Measurements from ENCODE around the gene RUFY4.
"Not testable (repeated sequence)": the region's sequence is repeated elsewhere in the genome, so short reads cannot be mapped to it uniquely, and the experiment has no call there.

The RUFY4 gene

DNA sequence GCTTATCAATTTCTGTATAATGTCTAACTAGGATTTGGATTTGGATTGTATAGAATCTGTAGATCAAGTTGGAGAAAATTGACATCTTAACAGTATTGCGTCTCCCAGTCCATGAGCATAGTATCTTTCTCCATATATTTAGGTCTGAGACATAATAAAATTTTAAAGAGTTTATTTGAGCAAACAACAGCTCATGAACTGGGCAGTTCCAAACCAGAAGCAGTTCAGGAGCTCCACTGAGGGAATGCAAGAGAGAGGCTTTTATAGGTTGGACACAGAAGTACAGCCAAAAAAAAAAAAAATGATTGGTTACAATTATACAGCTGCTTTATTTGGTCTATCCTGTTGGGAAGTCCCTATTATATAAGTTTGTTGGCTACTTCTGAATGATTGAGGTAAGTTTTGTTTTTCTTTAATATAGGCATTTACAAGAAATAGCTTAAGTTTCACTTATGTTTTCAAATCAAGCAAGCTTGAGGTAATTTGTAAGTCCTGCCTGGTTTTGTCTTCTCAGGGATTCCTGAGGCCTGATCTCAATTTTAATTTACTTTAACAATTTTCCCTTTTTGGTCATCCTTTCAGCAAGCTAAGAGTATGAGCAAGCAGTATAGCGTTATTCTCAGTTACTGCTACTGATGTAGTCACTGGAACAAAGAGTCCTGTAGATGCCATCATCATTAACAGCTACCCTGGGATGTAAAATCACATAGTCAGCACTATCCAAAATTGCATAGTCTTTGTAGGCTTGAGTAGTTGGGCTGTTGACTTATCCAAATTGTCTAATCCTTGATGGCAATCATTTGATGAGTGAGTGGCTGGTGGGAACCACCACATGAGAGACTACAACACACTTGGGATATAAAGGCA, 27.5 kb upstream of the RUFY4 start:
- H3K4me2 ChIP-seq (ENCODE audit: low read length): no peak overlapping the region
- no peak overlapping the region for H2AFZ ChIP-seq (ENCODE audit: low read depth, low read length)
- H3K27me3 ChIP-seq (ENCODE audit: low read depth, low read length): no peaks in the 10 kb centered on the region
- no peak for TF ChIP-seq EZH2phosphoT487 (IDR thresholded peaks at IDR 0.05; ENCODE audit: low read depth)
- TF ChIP-seq, protein P1, sequence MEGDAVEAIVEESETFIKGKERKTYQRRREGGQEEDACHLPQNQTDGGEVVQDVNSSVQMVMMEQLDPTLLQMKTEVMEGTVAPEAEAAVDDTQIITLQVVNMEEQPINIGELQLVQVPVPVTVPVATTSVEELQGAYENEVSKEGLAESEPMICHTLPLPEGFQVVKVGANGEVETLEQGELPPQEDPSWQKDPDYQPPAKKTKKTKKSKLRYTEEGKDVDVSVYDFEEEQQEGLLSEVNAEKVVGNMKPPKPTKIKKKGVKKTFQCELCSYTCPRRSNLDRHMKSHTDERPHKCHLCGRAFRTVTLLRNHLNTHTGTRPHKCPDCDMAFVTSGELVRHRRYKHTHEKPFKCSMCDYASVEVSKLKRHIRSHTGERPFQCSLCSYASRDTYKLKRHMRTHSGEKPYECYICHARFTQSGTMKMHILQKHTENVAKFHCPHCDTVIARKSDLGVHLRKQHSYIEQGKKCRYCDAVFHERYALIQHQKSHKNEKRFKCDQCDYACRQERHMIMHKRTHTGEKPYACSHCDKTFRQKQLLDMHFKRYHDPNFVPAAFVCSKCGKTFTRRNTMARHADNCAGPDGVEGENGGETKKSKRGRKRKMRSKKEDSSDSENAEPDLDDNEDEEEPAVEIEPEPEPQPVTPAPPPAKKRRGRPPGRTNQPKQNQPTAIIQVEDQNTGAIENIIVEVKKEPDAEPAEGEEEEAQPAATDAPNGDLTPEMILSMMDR (IDR thresholded peaks at IDR 0.05; ENCODE audit: low read depth, low read length): no peak
- H3K27ac ChIP-seq (ENCODE audit: low read length): no peak overlapping the region
- H3K36me3 ChIP-seq (replicated peaks; ENCODE audit: low read depth, low read length): no peaks in the 10 kb centered on the region
- H3K4me3 ChIP-seq (ENCODE audit: low read length): no peak overlapping the region
- H3K9ac ChIP-seq (ENCODE audit: low read length): no peak overlapping the region
- H4K20me1 ChIP-seq (ENCODE audit: insufficient read depth, low read length): no peaks in the 10 kb centered on the region
- no peaks in the 10 kb centered on the region for H3K79me2 ChIP-seq (ENCODE audit: low read length)
- peaks cover 10% of the 10 kb centered on the region for H3K4me1 ChIP-seq (ENCODE audit: low read length)
- H3K9me3 ChIP-seq (ENCODE audit: insufficient read depth, low read length): no peaks in the 10 kb centered on the region

DNA sequence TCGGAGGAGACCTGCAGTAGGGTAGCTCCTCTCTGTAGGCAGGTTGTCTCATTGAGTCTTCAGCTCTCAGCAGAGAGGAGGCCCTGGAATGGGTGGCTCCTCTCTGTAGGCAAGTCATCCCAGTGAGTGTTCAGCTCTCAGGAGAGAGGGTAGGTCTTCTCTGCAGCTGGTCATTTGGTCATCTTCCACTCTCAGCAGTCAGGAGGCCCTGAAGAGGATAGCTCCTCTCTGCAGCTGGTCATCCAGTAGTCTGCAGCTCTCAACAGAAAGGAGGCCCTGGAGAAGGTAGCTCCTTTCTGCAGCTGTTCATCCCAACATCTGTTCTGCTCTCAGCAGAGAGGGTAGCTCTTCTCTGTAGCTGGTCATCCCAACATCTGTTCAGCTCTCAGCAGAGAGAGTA, 26.0 kb upstream of the RUFY4 start:
- no peaks in the 10 kb centered on the region for H4K20me1 ChIP-seq (ENCODE audit: insufficient read depth, low read length)
- H3K4me3 ChIP-seq (ENCODE audit: low read length): no peak overlapping the region
- H3K4me2 ChIP-seq (ENCODE audit: low read length): no peak overlapping the region

DNA sequence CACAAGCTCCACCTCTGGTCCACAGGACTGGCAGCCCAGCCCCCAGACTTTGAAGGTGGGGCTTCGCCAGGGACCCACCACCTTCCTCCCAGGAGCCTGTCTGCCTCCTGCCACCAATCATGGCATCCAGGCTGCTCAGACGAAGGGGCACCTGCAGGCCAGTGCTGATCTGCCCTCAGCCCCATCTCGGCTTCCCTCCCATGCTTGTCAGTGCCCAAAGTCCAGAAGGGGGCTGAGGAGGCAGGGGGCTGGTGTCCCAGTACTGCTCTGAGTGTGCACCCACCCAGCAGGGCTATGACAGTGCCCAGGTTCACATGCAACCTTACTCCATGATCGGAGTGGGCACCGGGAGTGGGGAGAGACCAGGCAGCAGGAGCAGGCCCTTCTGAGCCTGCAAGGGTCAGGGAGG, 25.3 kb upstream of the RUFY4 start:
- H3K27ac ChIP-seq (ENCODE audit: low read length): no peak overlapping the region
- TF ChIP-seq, protein P1 (IDR thresholded peaks at IDR 0.05; ENCODE audit: low read depth, low read length): no peak
- TF ChIP-seq EZH2phosphoT487 (IDR thresholded peaks at IDR 0.05; ENCODE audit: low read depth): no peak
- no peak overlapping the region for H3K9ac ChIP-seq (ENCODE audit: low read length)
- H3K27me3 ChIP-seq (ENCODE audit: low read depth, low read length): no peaks in the 10 kb centered on the region
- H3K36me3 ChIP-seq (replicated peaks; ENCODE audit: low read depth, low read length): no peaks in the 10 kb centered on the region
- H3K4me2 ChIP-seq (ENCODE audit: low read length): no peak overlapping the region
- no peak overlapping the region for H3K4me3 ChIP-seq (ENCODE audit: low read length)
- H2AFZ ChIP-seq (ENCODE audit: low read depth, low read length): no peak overlapping the region
- peaks cover 25% of the 10 kb centered on the region for H3K4me1 ChIP-seq (ENCODE audit: low read length)
- H3K79me2 ChIP-seq (ENCODE audit: low read length): no peaks in the 10 kb centered on the region
- H3K9me3 ChIP-seq (ENCODE audit: insufficient read depth, low read length): no peaks in the 10 kb centered on the region
- no peaks in the 10 kb centered on the region for H4K20me1 ChIP-seq (ENCODE audit: insufficient read depth, low read length)

More for the DNA sequence above, 26.0 kb upstream of the RUFY4 start:
- H3K27me3 ChIP-seq (ENCODE audit: low read depth, low read length): no peaks in the 10 kb centered on the region
- no peaks in the 10 kb centered on the region for H3K36me3 ChIP-seq (replicated peaks; ENCODE audit: low read depth, low read length)
- no peak overlapping the region for H3K27ac ChIP-seq (ENCODE audit: low read length)
- H3K9ac ChIP-seq (ENCODE audit: low read length): no peak overlapping the region
- no peak overlapping the region for H2AFZ ChIP-seq (ENCODE audit: low read depth, low read length)
- H3K4me1 ChIP-seq (ENCODE audit: low read length): peaks cover 25% of the 10 kb centered on the region
- H3K9me3 ChIP-seq (ENCODE audit: insufficient read depth, low read length): no peaks in the 10 kb centered on the region
- H3K79me2 ChIP-seq (ENCODE audit: low read length): no peaks in the 10 kb centered on the region
- TF ChIP-seq, protein P1 (IDR thresholded peaks at IDR 0.05; ENCODE audit: low read depth, low read length): no peak
- TF ChIP-seq EZH2phosphoT487 (IDR thresholded peaks at IDR 0.05; ENCODE audit: low read depth): no peak

DNA sequence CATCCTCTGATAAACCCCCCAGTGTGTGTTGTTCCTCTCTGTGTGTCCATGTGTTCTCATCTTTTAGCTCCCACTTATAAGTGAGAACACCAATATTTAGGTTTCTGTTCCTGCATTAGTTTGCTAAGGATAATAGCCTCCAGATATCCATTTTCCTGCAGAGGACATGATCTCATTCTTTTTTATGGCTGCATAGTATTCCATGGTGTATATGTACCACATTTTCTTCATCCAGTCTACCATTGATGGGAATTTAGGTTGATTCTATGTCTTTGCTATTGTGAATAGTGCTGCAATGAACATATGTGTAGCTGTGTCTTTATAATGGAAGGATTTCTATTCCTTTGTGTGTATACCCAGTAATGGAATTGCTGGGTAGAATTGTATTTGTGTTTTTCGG, 24.5 kb upstream of the RUFY4 start:
- not testable (repeated sequence) for H3K27me3 ChIP-seq (ENCODE audit: low read depth, low read length); H3K4me2 ChIP-seq (ENCODE audit: low read length); H3K27ac ChIP-seq (ENCODE audit: low read length); H3K9ac ChIP-seq (ENCODE audit: low read length); H3K36me3 ChIP-seq (replicated peaks; ENCODE audit: low read depth, low read length); H3K4me3 ChIP-seq (ENCODE audit: low read length); H3K9me3 ChIP-seq (ENCODE audit: insufficient read depth, low read length); H2AFZ ChIP-seq (ENCODE audit: low read depth, low read length); H3K79me2 ChIP-seq (ENCODE audit: low read length); H4K20me1 ChIP-seq (ENCODE audit: insufficient read depth, low read length)
- H3K4me1 ChIP-seq (ENCODE audit: low read length): peaks cover 25% of the 10 kb centered on the region

Measured in OCI-LY3 (cell line).